Osteocyte (in vitro differentiated cells): ENCODE results near the gene HOMER1. TPM values are rescaled to one million over a fixed set of nuclear protein-coding genes. Genes with fewer than 3 reads are reported as not detected.

Experiments used
- DNase-seq: peaks from one replicate; pipeline ENCODE4 v3.0.0; 2021; ENCODE audit warnings: mixed read lengths; ENCODE audit not compliant: unreplicated experiment; ENCODE audit errors: extremely low spot score
- H3K27ac Mint-ChIP-seq: one replicate; pipeline ENCODE4 v1.8.0; 2021; ENCODE audit warnings: mild to moderate bottlenecking, mixed read lengths; ENCODE audit not compliant: unreplicated experiment
- H3K27me3 Mint-ChIP-seq: one replicate; pipeline ENCODE4 v1.8.0; 2021; ENCODE audit warnings: mixed read lengths; ENCODE audit not compliant: unreplicated experiment
- H3K36me3 Mint-ChIP-seq: one replicate; pipeline ENCODE4 v1.8.0; 2021; ENCODE audit warnings: mixed read lengths; ENCODE audit not compliant: unreplicated experiment
- H3K4me1 Mint-ChIP-seq: one replicate; pipeline ENCODE4 v1.8.0; 2021; ENCODE audit warnings: mixed read lengths; ENCODE audit not compliant: unreplicated experiment
- H3K4me3 Mint-ChIP-seq: one replicate; pipeline ENCODE4 v1.8.0; 2021; ENCODE audit warnings: mild to moderate bottlenecking, moderate library complexity, mixed read lengths; ENCODE audit not compliant: unreplicated experiment
- H3K9me3 Mint-ChIP-seq: one replicate; pipeline ENCODE4 v1.8.0; 2021; ENCODE audit warnings: mixed read lengths; ENCODE audit not compliant: unreplicated experiment
- CTCF ChIP-seq: fragments of 200-600 bp; sonication (generic); IDR thresholded peaks from 2 replicates; pipeline ENCODE4 v1.5.0; 2021; ENCODE audit warnings: antibody characterized with exemption, mild to moderate bottlenecking, moderate library complexity
- total RNA-seq: library from RNA; stranded (reverse); gene quantifications from 2 replicates; pipeline ENCODE4 v1.2.1, GENCODE V29; 2021

The HOMER1 gene
- total RNA-seq, 1 donor from 2014 or later, result 7.2 TPM

DNA sequence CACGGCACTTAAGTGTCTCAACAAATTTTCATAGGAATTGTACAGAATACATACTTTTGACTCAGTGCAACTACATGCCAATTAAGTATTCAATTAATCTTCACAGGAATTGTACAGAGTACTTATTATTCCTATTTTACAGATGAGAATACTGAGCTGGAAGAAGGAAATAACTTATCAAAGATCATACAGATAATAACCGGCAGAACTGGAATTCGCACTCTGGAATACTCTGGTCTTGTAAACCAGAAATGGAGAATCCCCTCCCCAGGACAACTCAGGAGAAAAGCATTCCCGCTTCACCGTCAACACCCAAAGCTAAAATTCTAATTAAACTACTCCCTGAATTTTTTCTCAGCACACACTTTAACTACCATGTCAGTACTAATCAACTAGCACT is 112.7 kb downstream of the HOMER1 start:
- no peak overlapping the region for H3K27ac Mint-ChIP-seq
- H3K4me1 Mint-ChIP-seq, result peaks cover 2% of the 10 kb centered on the region
- H3K9me3 Mint-ChIP-seq, result no peaks in the 10 kb centered on the region
- no peak for TF ChIP-seq CTCF
- peaks cover 4% of the 10 kb centered on the region for H3K36me3 Mint-ChIP-seq
- no peak for DNase-seq
- H3K4me3 Mint-ChIP-seq, result no peak overlapping the region
- no peaks in the 10 kb centered on the region for H3K27me3 Mint-ChIP-seq

- Mint-ChIP-seq H3K36me3 (peaks cover 8% of the 10 kb centered on the region), H3K9me3 (no peaks in the 10 kb centered on the region), H3K4me1 (peaks cover 2% of the 10 kb centered on the region), H3K27me3 (no peaks in the 10 kb centered on the region), H3K4me3 (no peak overlapping the region), H3K27ac (no peak overlapping the region)
- DNase-seq, result no peak
- TF ChIP-seq CTCF, result no peak
These were observed 114.9 kb downstream of the HOMER1 start for GRCh38 chr5:79399046-79399445.

- peaks cover 2% of the 10 kb centered on the region for H3K4me1 Mint-ChIP-seq
- TF ChIP-seq CTCF, result no peak
- no peak for DNase-seq
- no peaks in the 10 kb centered on the region for H3K9me3 Mint-ChIP-seq
- H3K27me3 Mint-ChIP-seq, result no peaks in the 10 kb centered on the region
- no peak overlapping the region for H3K4me3 Mint-ChIP-seq
- peaks cover 8% of the 10 kb centered on the region for H3K36me3 Mint-ChIP-seq
- H3K27ac Mint-ChIP-seq, result no peak overlapping the region
These were observed 116.9 kb downstream of the HOMER1 start for GRCh38 chr5:79397080-79397479.

DNA sequence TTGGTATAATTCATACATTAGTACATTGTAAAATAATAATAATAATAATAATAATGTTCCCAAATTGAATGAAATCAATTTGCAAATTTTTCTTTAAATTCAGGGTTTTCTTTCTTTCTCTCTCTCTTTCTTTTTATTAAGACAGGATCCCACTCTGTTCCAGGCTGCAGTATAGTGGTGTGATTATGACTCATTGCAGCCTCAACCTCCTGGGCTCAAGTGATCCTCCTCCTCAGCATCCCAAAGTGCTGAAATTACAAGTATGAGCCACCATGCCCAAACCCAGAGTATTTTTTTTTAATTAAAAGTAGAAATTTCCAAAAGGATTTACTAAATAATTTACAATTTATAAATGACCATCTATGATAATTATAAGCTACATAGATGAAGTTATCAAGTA is 117.7 kb downstream of the HOMER1 start:
- Mint-ChIP-seq H3K27ac (no peak overlapping the region), H3K4me3 (no peak overlapping the region), H3K9me3 (no peaks in the 10 kb centered on the region), H3K27me3 (no peaks in the 10 kb centered on the region), H3K36me3 (peaks cover 8% of the 10 kb centered on the region), H3K4me1 (peaks cover 2% of the 10 kb centered on the region)
- no peak for TF ChIP-seq CTCF
- DNase-seq, result no peak

GRCh38 chr5:79395296-79395695 is 118.6 kb downstream of the HOMER1 start:
- Mint-ChIP-seq H3K27me3 (no peaks in the 10 kb centered on the region), H3K9me3 (no peaks in the 10 kb centered on the region), H3K4me1 (peaks cover 2% of the 10 kb centered on the region), H3K27ac (no peak overlapping the region), H3K36me3 (peaks cover 8% of the 10 kb centered on the region), H3K4me3 (no peak overlapping the region)
- no peak for DNase-seq
- no peak for TF ChIP-seq CTCF
